ENCODE results near the gene HOXC13.

Gene HOXC13

GRCh38 chr12:53951577-53952334 lies 13.1 kb downstream of the HOXC13 start:
- H3K4me1 ChIP-seq (ENCODE audit: insufficient read depth, poor library complexity, severe bottlenecking) = no peaks in the 10 kb centered on the region
- ATAC-seq (ENCODE audit: low read depth) (no peak), DNase-seq (ENCODE audit: low spot score) (peak; percentile 36)
- H3K9me3 ChIP-seq (ENCODE audit: severe bottlenecking) = no peaks in the 10 kb centered on the region
- TF ChIP-seq CTCF (IDR thresholded peaks at IDR 0.05; ENCODE audit: poor library complexity, severe bottlenecking) = no peak
- H3K36me3 ChIP-seq (ENCODE audit: low read depth) = no peaks in the 10 kb centered on the region
- H3K27ac ChIP-seq (ENCODE audit: poor library complexity, severe bottlenecking) = no peak overlapping the region
- H3K27me3 ChIP-seq (ENCODE audit: insufficient read depth, poor library complexity, severe bottlenecking) = peaks cover 87% of the 10 kb centered on the region
- H3K4me3 ChIP-seq (ENCODE audit: severe bottlenecking) = no peak overlapping the region

GRCh38 chr12:53952335-53952694 lies 13.7 kb downstream of the HOXC13 start:
- no peak for ATAC-seq (ENCODE audit: low read depth)
- no peak overlapping the region for H3K4me3 ChIP-seq (ENCODE audit: severe bottlenecking)
- peak; percentile 19 for DNase-seq (ENCODE audit: low spot score)
- peaks cover 91% of the 10 kb centered on the region for H3K27me3 ChIP-seq (ENCODE audit: insufficient read depth, poor library complexity, severe bottlenecking)
- H3K27ac ChIP-seq (ENCODE audit: poor library complexity, severe bottlenecking) = no peak overlapping the region
- no peaks in the 10 kb centered on the region for H3K4me1 ChIP-seq (ENCODE audit: insufficient read depth, poor library complexity, severe bottlenecking)
- TF ChIP-seq CTCF (IDR thresholded peaks at IDR 0.05; ENCODE audit: poor library complexity, severe bottlenecking) = no peak
- H3K9me3 ChIP-seq (ENCODE audit: severe bottlenecking) = no peaks in the 10 kb centered on the region
- H3K36me3 ChIP-seq (ENCODE audit: low read depth) = no peaks in the 10 kb centered on the region

GRCh38 chr12:53952871-53953734 lies 14.5 kb downstream of the HOXC13 start:
- no peaks in the 10 kb centered on the region for H3K9me3 ChIP-seq (ENCODE audit: severe bottlenecking)
- no peak for TF ChIP-seq CTCF (IDR thresholded peaks at IDR 0.05; ENCODE audit: poor library complexity, severe bottlenecking)
- no peaks in the 10 kb centered on the region for H3K36me3 ChIP-seq (ENCODE audit: low read depth)
- H3K27me3 ChIP-seq (ENCODE audit: insufficient read depth, poor library complexity, severe bottlenecking) = peaks cover 97% of the 10 kb centered on the region
- DNase-seq (ENCODE audit: low spot score) (peak; percentile 51), ATAC-seq (ENCODE audit: low read depth) (peak; percentile 45)
- no peak overlapping the region for H3K4me3 ChIP-seq (ENCODE audit: severe bottlenecking)
- no peaks in the 10 kb centered on the region for H3K4me1 ChIP-seq (ENCODE audit: insufficient read depth, poor library complexity, severe bottlenecking)
- H3K27ac ChIP-seq (ENCODE audit: poor library complexity, severe bottlenecking) = no peak overlapping the region

DNA sequence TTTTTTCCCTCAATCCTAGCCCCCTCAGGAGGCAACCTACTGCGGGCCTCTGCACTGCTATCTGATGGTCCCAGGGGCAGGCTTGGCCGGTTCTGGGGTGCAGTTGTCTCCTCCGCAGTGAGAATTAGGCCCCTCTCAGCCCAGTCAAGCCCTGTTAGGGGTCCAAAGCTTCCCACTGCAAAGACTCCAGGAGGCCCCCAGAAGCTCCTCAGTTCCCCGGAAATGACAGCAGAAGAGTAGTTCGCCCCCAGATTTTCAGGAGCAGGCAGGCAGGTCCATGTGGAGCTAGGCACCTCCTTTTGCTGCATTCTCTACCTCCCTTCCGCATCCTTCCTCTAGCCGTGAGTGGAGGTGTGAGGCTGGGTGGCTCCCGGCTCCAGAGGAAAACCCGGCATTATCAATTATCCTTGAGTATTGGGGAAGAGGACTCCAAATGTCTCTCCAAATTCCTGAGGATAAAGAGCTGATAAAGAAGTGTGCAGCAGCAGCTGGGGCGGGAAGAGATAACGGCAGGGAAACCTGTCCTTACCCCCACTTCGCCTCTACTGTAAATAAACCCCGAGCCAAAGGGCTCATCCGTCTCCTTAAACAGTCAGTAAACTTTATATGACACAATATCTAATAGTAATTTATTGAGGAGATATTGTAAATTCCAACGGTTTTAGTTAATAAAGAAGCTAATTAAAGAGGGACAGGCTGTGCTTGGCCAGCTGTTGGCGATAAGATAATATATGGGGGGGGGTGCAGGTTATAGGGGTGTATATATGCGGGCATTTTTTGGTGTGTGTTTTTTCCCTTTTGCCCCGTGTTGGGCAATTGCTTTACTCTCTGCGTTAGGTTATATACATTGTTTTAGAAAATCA lies 15.4 kb downstream of the HOXC13 start:
- H3K36me3 ChIP-seq (ENCODE audit: low read depth) = no peaks in the 10 kb centered on the region
- H3K9me3 ChIP-seq (ENCODE audit: severe bottlenecking) = no peaks in the 10 kb centered on the region
- H3K4me3 ChIP-seq (ENCODE audit: severe bottlenecking) = no peak overlapping the region
- no peak overlapping the region for H3K27ac ChIP-seq (ENCODE audit: poor library complexity, severe bottlenecking)
- H3K4me1 ChIP-seq (ENCODE audit: insufficient read depth, poor library complexity, severe bottlenecking) = no peaks in the 10 kb centered on the region
- ATAC-seq (ENCODE audit: low read depth) (no peak), DNase-seq (ENCODE audit: low spot score) (no peak)
- TF ChIP-seq CTCF (IDR thresholded peaks at IDR 0.05; ENCODE audit: poor library complexity, severe bottlenecking) = no peak
- peaks cover 100% of the 10 kb centered on the region for H3K27me3 ChIP-seq (ENCODE audit: insufficient read depth, poor library complexity, severe bottlenecking)

Data from RWPE2 (cell line).